GM12892 (cell line): Measurements from ENCODE around the gene PRSS22.

Experiments
- POLR2A ChIP-seq: IDR thresholded peaks from 2 replicates; pipeline ENCODE4 v1.6.1; 2011; ENCODE audit warnings: low read depth, low read length, control low read depth
- POLR2AphosphoS5 ChIP-seq: IDR thresholded peaks from 2 replicates; pipeline ENCODE4 v1.6.1; 2011; ENCODE audit warnings: low read depth, low read length, control low read depth
- TAF1 ChIP-seq: IDR thresholded peaks from 2 replicates; pipeline ENCODE4 v1.6.1; 2011; ENCODE audit warnings: low read depth, mild to moderate bottlenecking, control low read depth, low read length, borderline replicate concordance

- TF ChIP-seq POLR2A: no peak
- no peak for TF ChIP-seq TAF1
- no peak for TF ChIP-seq POLR2AphosphoS5
Measured at GRCh38 chr16:2838928-2839327, 19.0 kb downstream of the PRSS22 start.
